Left hindlimb (tissue), 1 donor: ENCODE data around the gene EPB41L4A.

Source experiments
- DNase-seq: peaks from one replicate; pipeline ENCODE4 v3.0.0-alpha.2; 2018

Gene EPB41L4A

GRCh38 chr5:112143690-112144089, 275.4 kb downstream of the EPB41L4A start:
- DNase-seq, result no peak

- no peak for DNase-seq
Measured at GRCh38 chr5:112142769-112143270, 276.3 kb downstream of the EPB41L4A start.

GRCh38 chr5:112141582-112141981, 277.5 kb downstream of the EPB41L4A start:
- no peak for DNase-seq

GRCh38 chr5:112138526-112138925, 280.6 kb downstream of the EPB41L4A start:
- DNase-seq, result no peak

GRCh38 chr5:112136773-112137172, 282.3 kb downstream of the EPB41L4A start:
- no peak for DNase-seq

- DNase-seq, result no peak
Measured at GRCh38 chr5:112127861-112128260, 291.2 kb downstream of the EPB41L4A start.

- no peak for DNase-seq
Measured at GRCh38 chr5:112126982-112127381, 292.1 kb downstream of the EPB41L4A start.

GRCh38 chr5:112125903-112126302, 293.2 kb downstream of the EPB41L4A start:
- DNase-seq, result no peak

GRCh38 chr5:112124788-112125187, 294.3 kb downstream of the EPB41L4A start:
- DNase-seq, result no peak

- DNase-seq, result no peak
Measured at GRCh38 chr5:112123086-112123485, 296.0 kb downstream of the EPB41L4A start.

GRCh38 chr5:112122353-112122752, 296.7 kb downstream of the EPB41L4A start:
- no peak for DNase-seq

- DNase-seq, result no peak
Measured at GRCh38 chr5:112121258-112121657, 297.8 kb downstream of the EPB41L4A start.

GRCh38 chr5:112119969-112120368, 299.1 kb downstream of the EPB41L4A start:
- DNase-seq, result no peak

- no peak for DNase-seq
Measured at GRCh38 chr5:112119508-112119907, 299.6 kb downstream of the EPB41L4A start.

GRCh38 chr5:112117551-112117950, 301.5 kb downstream of the EPB41L4A start:
- no peak for DNase-seq

- no peak for DNase-seq
Measured at GRCh38 chr5:112116371-112116770, 302.7 kb downstream of the EPB41L4A start.

GRCh38 chr5:112113565-112113964, 305.5 kb downstream of the EPB41L4A start:
- DNase-seq, result no peak
